HL-60 (cell line): ENCODE measurements around the gene HNRNPA2B1.

Experiments used
- GABPA ChIP-seq: IDR thresholded peaks from 2 replicates; pipeline ENCODE4 v1.6.1; 2012; ENCODE audit warnings: low read depth
- POLR2AphosphoS5 ChIP-seq: IDR thresholded peaks from 2 replicates; pipeline ENCODE4 v1.6.1; 2012; ENCODE audit warnings: low read depth
- SPI1 ChIP-seq: IDR thresholded peaks from 2 replicates; pipeline ENCODE4 v1.6.1; 2012; ENCODE audit warnings: low read depth, mild to moderate bottlenecking, borderline replicate concordance
- TF ChIP-seq, protein P1 (sequence below): IDR thresholded peaks from one replicate; pipeline ENCODE4 v1.5.1; 2011; ENCODE audit warnings: low read length, control low read depth, inconsistent platforms; ENCODE audit not compliant: insufficient read depth

DNA sequence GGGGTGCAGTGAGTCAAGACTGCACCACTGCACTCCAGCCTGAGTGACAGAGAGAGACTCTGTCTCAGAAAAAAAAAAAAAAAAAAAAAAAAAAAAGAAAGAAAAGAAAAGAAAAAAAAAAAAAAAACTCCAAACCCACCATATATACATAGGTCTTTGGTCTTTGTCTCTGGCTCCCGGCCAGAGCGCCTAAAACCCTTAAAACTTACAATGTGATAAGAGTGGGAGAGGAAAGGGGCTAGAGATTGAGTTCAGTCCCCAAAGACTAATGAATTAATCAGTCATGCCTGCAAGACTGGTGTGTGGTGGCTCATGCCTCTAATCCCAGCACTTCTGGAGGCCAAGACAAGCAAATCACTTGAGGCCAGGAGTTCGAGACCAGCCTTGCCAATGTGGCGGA is 55.3 kb downstream of the HNRNPA2B1 start:
- TF ChIP-seq, protein P1, sequence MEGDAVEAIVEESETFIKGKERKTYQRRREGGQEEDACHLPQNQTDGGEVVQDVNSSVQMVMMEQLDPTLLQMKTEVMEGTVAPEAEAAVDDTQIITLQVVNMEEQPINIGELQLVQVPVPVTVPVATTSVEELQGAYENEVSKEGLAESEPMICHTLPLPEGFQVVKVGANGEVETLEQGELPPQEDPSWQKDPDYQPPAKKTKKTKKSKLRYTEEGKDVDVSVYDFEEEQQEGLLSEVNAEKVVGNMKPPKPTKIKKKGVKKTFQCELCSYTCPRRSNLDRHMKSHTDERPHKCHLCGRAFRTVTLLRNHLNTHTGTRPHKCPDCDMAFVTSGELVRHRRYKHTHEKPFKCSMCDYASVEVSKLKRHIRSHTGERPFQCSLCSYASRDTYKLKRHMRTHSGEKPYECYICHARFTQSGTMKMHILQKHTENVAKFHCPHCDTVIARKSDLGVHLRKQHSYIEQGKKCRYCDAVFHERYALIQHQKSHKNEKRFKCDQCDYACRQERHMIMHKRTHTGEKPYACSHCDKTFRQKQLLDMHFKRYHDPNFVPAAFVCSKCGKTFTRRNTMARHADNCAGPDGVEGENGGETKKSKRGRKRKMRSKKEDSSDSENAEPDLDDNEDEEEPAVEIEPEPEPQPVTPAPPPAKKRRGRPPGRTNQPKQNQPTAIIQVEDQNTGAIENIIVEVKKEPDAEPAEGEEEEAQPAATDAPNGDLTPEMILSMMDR = no peak
- TF ChIP-seq SPI1 (no peak), GABPA (no peak), POLR2AphosphoS5 (no peak)
